B cell (primary cell): ENCODE data around the gene CPED1. TPM values are rescaled to one million over a fixed set of nuclear protein-coding genes. Genes with fewer than 3 reads are reported as not detected.

Experiments used
- ATAC-seq: fragments of 200-7000 bp; cut with Tn5 transposase; one replicate; pipeline ENCODE4 v1.10.0; 2021; ENCODE audit warnings: low read depth, mild to moderate bottlenecking, moderate number of reproducible peaks, moderate library complexity
- CTCF ChIA-PET: fragments of 350-600 bp; sonication (Branson Sonifier 250); formaldehyde crosslinking; loops from one replicate; lab custom pipeline; 2021; ENCODE audit warnings: antibody characterized with exemption, inconsistent platforms; lab: Charles Lee
- POLR2A ChIA-PET: fragments of 350-600 bp; sonication (Branson Sonifier 250); formaldehyde crosslinking; loops from one replicate; lab custom pipeline; 2021; ENCODE audit warnings: antibody characterized with exemption; lab: Charles Lee
- DNase-seq: peaks from one replicate; pipeline ENCODE4 v3.0.0; 2013
- H2AFZ ChIP-seq: 2 replicates; pipeline ENCODE4 v1.6.1; 2012; ENCODE audit warnings: mild to moderate bottlenecking, low read depth, low read length; ENCODE audit not compliant: insufficient read depth, poor library complexity, severe bottlenecking
- H3K27ac ChIP-seq, 2 donors: 1 replicate in 1 of 2; 2 replicates in 1 of 2; pipeline ENCODE4 v1.5.1; 2012 to 2013; ENCODE audit warnings: low read length in 2 of 2, mild to moderate bottlenecking in 2 of 2, moderate library complexity in 1 of 2
- H3K27me3 ChIP-seq, 4 experiments: fragments of 200-600 bp in 1 of 4; sonication (generic) in 1 of 4; replicated peaks in 1 of 4; 1 replicate in 2 of 4; 2 replicates in 2 of 4; pipeline versions ENCODE4 v1.6.1 to v1.7.0; 2013 to 2016; ENCODE audit warnings: low read length in 3 of 4, mild to moderate bottlenecking in 2 of 4, mixed read lengths in 1 of 4, moderate library complexity in 1 of 4; ENCODE audit not compliant: insufficient read depth in 4 of 4, control insufficient read depth in 3 of 4; ENCODE audit errors: control extremely low read depth in 1 of 4
- H3K36me3 ChIP-seq, 2 experiments: replicated peaks in 1 of 2; 1 replicate in 1 of 2; 2 replicates in 1 of 2; pipeline versions ENCODE4 v1.6.1 to v1.7.1; 2013; ENCODE audit warnings: low read length in 1 of 2; ENCODE audit not compliant: insufficient read depth in 2 of 2, control insufficient read depth in 1 of 2; ENCODE audit errors: control extremely low read depth in 1 of 2, extremely low read depth in 1 of 2
- H3K4me1 ChIP-seq, 2 donors: fragments of 200-600 bp in 1 of 2; sonication (generic) in 1 of 2; 1 replicate in 1 of 2; 2 replicates in 1 of 2; pipeline versions ENCODE4 v1.5.1 to v1.6.1; 2013 to 2017; ENCODE audit warnings: low read length in 2 of 2; ENCODE audit not compliant: control insufficient read depth in 2 of 2, insufficient read depth in 2 of 2
- H3K4me2 ChIP-seq: replicated peaks from 2 replicates; pipeline ENCODE3; 2012; ENCODE audit warnings: mild to moderate bottlenecking, low read depth, low read length; ENCODE audit not compliant: poor library complexity, severe bottlenecking
- H3K4me3 ChIP-seq, 5 experiments: fragments of 200-600 bp in 1 of 5; sonication (generic) in 1 of 5; 1 replicate in 3 of 5; 2 replicates in 2 of 5; pipeline versions ENCODE4 v1.5.1 to v1.7.0; 2011 to 2016; ENCODE audit warnings: low read length in 4 of 5, mild to moderate bottlenecking in 4 of 5, low read depth in 2 of 5, control low read depth in 1 of 5, moderate library complexity in 1 of 5; ENCODE audit not compliant: insufficient read depth in 1 of 5; ENCODE audit errors: control extremely low read depth in 1 of 5, extremely low read depth in 1 of 5
- H3K79me2 ChIP-seq: fragments of 200-600 bp; sonication (generic); one replicate; pipeline ENCODE4 v1.6.0; 2016; ENCODE audit warnings: low read length; ENCODE audit not compliant: control insufficient read depth, insufficient read depth
- H3K9ac ChIP-seq: fragments of 200-600 bp; sonication (generic); 2 replicates; pipeline ENCODE4 v1.6.1; 2017; ENCODE audit warnings: mild to moderate bottlenecking, low read length, moderate library complexity
- H3K9me3 ChIP-seq, 3 donors: one replicate each; pipeline versions ENCODE4 v1.6.1 to v1.7.1; 2013; ENCODE audit warnings: low read length in 2 of 3; ENCODE audit not compliant: control insufficient read depth in 2 of 3, insufficient read depth in 1 of 3; ENCODE audit errors: control extremely low read depth in 1 of 3
- H4K20me1 ChIP-seq: 2 replicates; pipeline ENCODE4 v1.6.0; 2012; ENCODE audit warnings: mild to moderate bottlenecking, low read length; ENCODE audit not compliant: insufficient read depth, control insufficient read depth, poor library complexity, severe bottlenecking
- H3K27ac Mint-ChIP-seq: one replicate; pipeline ENCODE4 v1.8.0; 2021; ENCODE audit warnings: mixed read lengths
- H3K27me3 Mint-ChIP-seq: one replicate; pipeline ENCODE4 v1.8.0; 2021; ENCODE audit warnings: mixed read lengths
- H3K4me1 Mint-ChIP-seq: one replicate; pipeline ENCODE4 v1.8.0; 2021; ENCODE audit warnings: mixed read lengths
- H3K4me3 Mint-ChIP-seq: one replicate; pipeline ENCODE4 v1.8.0; 2021; ENCODE audit warnings: mixed read lengths
- H3K9me3 Mint-ChIP-seq: one replicate; pipeline ENCODE4 v1.8.0; 2022; ENCODE audit warnings: mixed read lengths; ENCODE audit not compliant: insufficient read depth
- EZH2 ChIP-seq: IDR thresholded peaks from 2 replicates; pipeline ENCODE4 v1.6.1; 2012; ENCODE audit warnings: borderline replicate concordance, low read depth, mild to moderate bottlenecking, moderate library complexity, low read length; ENCODE audit not compliant: insufficient read depth, poor library complexity, severe bottlenecking
- WGBS: methylation state at CpG from one replicate; pipeline ENCODE4 v1.1.5; 2013; ENCODE audit warnings: missing lambda C conversion rate; ENCODE audit not compliant: insufficient coverage; 5-methylcytosine and 5-hydroxymethylcytosine counted together
- intact Hi-C: fragments of 100-400 bp; cut with micrococcal nuclease; formaldehyde crosslinking; loops from one replicate; pipeline ENCODE4 v1.10.0; 2022
- polyA plus RNA-seq: library from polyadenylated mRNA; depleted of rRNA; stranded (reverse); fragments of >200 nt; gene quantifications from 2 replicates; pipeline ENCODE4 v1.2.3, GENCODE V29; 2012
- total RNA-seq, 2 donors: library from RNA; stranded (reverse); fragments of 120-200 nt in 1 of 2; gene quantifications; 1 replicate in 1 of 2; 2 replicates in 1 of 2; pipeline versions ENCODE4 v1.2.3 to v1.2.4, GENCODE V29; 2013 to 2022
- TF ChIP-seq, protein P1 (sequence below): fragments of 200-600 bp; IDR thresholded peaks from one replicate; pipeline ENCODE4 v1.8.0; 2022; ENCODE audit warnings: antibody characterized with exemption, mild to moderate bottlenecking

The CPED1 gene
- total and polyA plus RNA-seq, 2 donors (not counting 1 experiment from before 2014, with no cell fraction given), result 0.44 to 3.8 TPM

GRCh38 chr7:120985839-120986238, 2.7 kb upstream of the CPED1 start:
- WGBS, result no CpG with 5 or more reads among the region's 2 CpGs
- no peaks in the 10 kb centered on the region for H3K36me3 ChIP-seq
- ATAC-seq, result no peak
- no peak overlapping the region for H2AFZ ChIP-seq
- H4K20me1 ChIP-seq, result no peaks in the 10 kb centered on the region
- H3K79me2 ChIP-seq, result no peaks in the 10 kb centered on the region
- Mint-ChIP-seq H3K4me1 (peaks cover 21% of the 10 kb centered on the region), H3K27me3 (peaks cover 40% of the 10 kb centered on the region), H3K4me3 (no peak overlapping the region), H3K27ac (no peak overlapping the region), H3K9me3 (no peaks in the 10 kb centered on the region)
- no peak for TF ChIP-seq EZH2
- TF ChIP-seq, protein P1, sequence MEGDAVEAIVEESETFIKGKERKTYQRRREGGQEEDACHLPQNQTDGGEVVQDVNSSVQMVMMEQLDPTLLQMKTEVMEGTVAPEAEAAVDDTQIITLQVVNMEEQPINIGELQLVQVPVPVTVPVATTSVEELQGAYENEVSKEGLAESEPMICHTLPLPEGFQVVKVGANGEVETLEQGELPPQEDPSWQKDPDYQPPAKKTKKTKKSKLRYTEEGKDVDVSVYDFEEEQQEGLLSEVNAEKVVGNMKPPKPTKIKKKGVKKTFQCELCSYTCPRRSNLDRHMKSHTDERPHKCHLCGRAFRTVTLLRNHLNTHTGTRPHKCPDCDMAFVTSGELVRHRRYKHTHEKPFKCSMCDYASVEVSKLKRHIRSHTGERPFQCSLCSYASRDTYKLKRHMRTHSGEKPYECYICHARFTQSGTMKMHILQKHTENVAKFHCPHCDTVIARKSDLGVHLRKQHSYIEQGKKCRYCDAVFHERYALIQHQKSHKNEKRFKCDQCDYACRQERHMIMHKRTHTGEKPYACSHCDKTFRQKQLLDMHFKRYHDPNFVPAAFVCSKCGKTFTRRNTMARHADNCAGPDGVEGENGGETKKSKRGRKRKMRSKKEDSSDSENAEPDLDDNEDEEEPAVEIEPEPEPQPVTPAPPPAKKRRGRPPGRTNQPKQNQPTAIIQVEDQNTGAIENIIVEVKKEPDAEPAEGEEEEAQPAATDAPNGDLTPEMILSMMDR, result no peak
- H3K4me1 ChIP-seq, result peaks cover 22 to 24% of the 10 kb centered on the region in 2 donors
- ChIA-PET POLR2A (no interaction called here), CTCF (interaction anchor here (1.1 to 7.3 kb wide), 9 partner anchors 10 to 180 kb away, joined by 3 to 85 read pairs (median 7); no protein-coding TSS in a partner anchor)
- H3K27ac ChIP-seq, result no peak overlapping the region
- intact Hi-C loops, result loop anchor here (5.0 kb wide), 2 partner anchors 411 to 561 kb away; partner anchors contain the start of gene FAM3C
- H3K9me3 ChIP-seq, result no peaks in the 10 kb centered on the region
- no peak for DNase-seq
- no peak overlapping the region for H3K4me2 ChIP-seq
- H3K4me3 ChIP-seq, result no peak overlapping the region
- no peak overlapping the region for H3K9ac ChIP-seq
- H3K27me3 ChIP-seq, result peaks cover 0 to 18% (median 16%) of the 10 kb centered on the region in 4 experiments

DNA sequence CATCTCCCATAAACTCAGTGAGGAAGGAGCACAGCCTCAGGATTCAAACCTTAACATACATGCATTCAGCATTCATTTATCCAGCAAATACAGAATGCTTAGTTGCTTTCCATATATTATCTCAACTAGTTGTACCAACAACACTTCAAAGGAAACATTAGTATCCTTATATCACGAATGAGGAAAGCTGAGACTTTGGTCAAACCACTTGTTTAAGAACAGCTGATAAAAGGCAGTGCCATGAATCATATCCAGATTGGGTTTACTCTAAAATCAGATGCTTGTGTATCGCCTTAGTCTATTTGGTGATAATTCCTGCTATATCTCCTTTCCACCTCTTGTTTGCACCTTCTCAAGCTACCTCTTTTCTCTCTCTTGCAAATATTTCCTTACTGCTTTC, 1.9 kb upstream of the CPED1 start:
- no peaks in the 10 kb centered on the region for H3K79me2 ChIP-seq
- H3K4me2 ChIP-seq, result no peak overlapping the region
- H3K27me3 Mint-ChIP-seq, result peaks cover 43% of the 10 kb centered on the region
- H3K4me3 ChIP-seq, result no peak overlapping the region
- no peaks in the 10 kb centered on the region for H3K9me3 Mint-ChIP-seq
- H4K20me1 ChIP-seq, result no peaks in the 10 kb centered on the region
- H3K27ac Mint-ChIP-seq, result no peak overlapping the region
- TF ChIP-seq, protein P1, result no peak
- TF ChIP-seq EZH2, result no peak
- H3K27ac ChIP-seq, result no peak overlapping the region
- 100% methylated on average over 1 of the region's 2 CpGs for WGBS
- ChIA-PET POLR2A (interaction anchor here (0.7 to 1.3 kb wide), 2 partner anchors 36 to 128 kb away, joined by 3 read pairs; partner anchors contain the start of gene ING3), CTCF (interaction anchor here (0.7 to 7.3 kb wide), 15 partner anchors 8 to 365 kb away, joined by 3 to 85 read pairs (median 7); partner anchors contain the start of gene ING3)
- ATAC-seq, result no peak
- H3K27me3 ChIP-seq, result peaks cover 0 to 19% (median 17%) of the 10 kb centered on the region in 4 experiments
- H3K4me1 ChIP-seq, result peaks cover 24% of the 10 kb centered on the region in 2 donors
- H3K9ac ChIP-seq, result no peak overlapping the region
- intact Hi-C loops, result loop anchor here (1.0 to 5.0 kb wide), 4 partner anchors 95 to 561 kb away; partner anchors contain the start of gene FAM3C
- H3K9me3 ChIP-seq, result no peaks in the 10 kb centered on the region
- peaks cover 23% of the 10 kb centered on the region for H3K4me1 Mint-ChIP-seq
- no peak overlapping the region for H2AFZ ChIP-seq
- H3K4me3 Mint-ChIP-seq, result no peak overlapping the region
- no peak for DNase-seq
- H3K36me3 ChIP-seq, result no peaks in the 10 kb centered on the region
